Motor neuron (in vitro differentiated cells): ENCODE data around the gene DOCK2. TPM values are rescaled to one million over a fixed set of nuclear protein-coding genes. Genes with fewer than 3 reads are reported as not detected.

Source experiments
- ATAC-seq, 8 experiments: fragments of 200-7000 bp; cut with Tn5 transposase; replicated peaks in 6 of 8; 2 replicates each; pipeline ENCODE4 v1.8.0; 2021; ENCODE audit warnings: mild to moderate bottlenecking in 8 of 8, moderate library complexity in 8 of 8
- H3K27ac ChIP-seq, 2 donors: fragments of 250-450 bp; sonication (Bioruptor Pico); 2 replicates each; pipeline ENCODE4 v1.9.0; 2021; ENCODE audit warnings: antibody characterized with exemption in 2 of 2, mild to moderate bottlenecking in 2 of 2, moderate library complexity in 1 of 2
- H3K4me1 ChIP-seq, 2 donors: fragments of 250-450 bp; sonication (Bioruptor Pico); replicated peaks in 1 of 2; 2 replicates each; pipeline ENCODE4 v1.6.1; 2021; ENCODE audit warnings: antibody characterized with exemption in 2 of 2, mild to moderate bottlenecking in 2 of 2, moderate library complexity in 1 of 2
- H3K4me3 ChIP-seq, 5 donors: fragments of 250-450 bp; sonication (Bioruptor Pico); 2 replicates each; pipeline ENCODE4 v1.9.0; 2021; ENCODE audit warnings: antibody characterized with exemption in 5 of 5, mild to moderate bottlenecking in 5 of 5, moderate library complexity in 4 of 5
- WGBS, 10 experiments: fragments of 450-650 bp; shearing (Covaris generic); methylation state at CpG; one replicate each; pipeline ENCODE4 v1.0.0; 2022; 5-methylcytosine and 5-hydroxymethylcytosine counted together
- in situ Hi-C, 9 experiments: fragments of 400-800 bp; cut with MboI; loops; one replicate each; pipeline ENCODE4 v1.15.0; 2021; ENCODE audit warnings: low sequenced_read_pairs in 9 of 9, low pct_unique_long_range_greater_than_20kb in 2 of 9; ENCODE audit not compliant: unreplicated experiment in 9 of 9
- total RNA-seq, 8 experiments: library from RNA; unstranded; fragments of 300-600 nt; gene quantifications; 2 replicates each; pipeline versions ENCODE4 v1.2.3 to v1.2.4, GENCODE V29; 2022

The DOCK2 gene
- total RNA-seq, 8 experiments from 2014 or later, result 0.18 to 105 (median 0.89) TPM

DNA sequence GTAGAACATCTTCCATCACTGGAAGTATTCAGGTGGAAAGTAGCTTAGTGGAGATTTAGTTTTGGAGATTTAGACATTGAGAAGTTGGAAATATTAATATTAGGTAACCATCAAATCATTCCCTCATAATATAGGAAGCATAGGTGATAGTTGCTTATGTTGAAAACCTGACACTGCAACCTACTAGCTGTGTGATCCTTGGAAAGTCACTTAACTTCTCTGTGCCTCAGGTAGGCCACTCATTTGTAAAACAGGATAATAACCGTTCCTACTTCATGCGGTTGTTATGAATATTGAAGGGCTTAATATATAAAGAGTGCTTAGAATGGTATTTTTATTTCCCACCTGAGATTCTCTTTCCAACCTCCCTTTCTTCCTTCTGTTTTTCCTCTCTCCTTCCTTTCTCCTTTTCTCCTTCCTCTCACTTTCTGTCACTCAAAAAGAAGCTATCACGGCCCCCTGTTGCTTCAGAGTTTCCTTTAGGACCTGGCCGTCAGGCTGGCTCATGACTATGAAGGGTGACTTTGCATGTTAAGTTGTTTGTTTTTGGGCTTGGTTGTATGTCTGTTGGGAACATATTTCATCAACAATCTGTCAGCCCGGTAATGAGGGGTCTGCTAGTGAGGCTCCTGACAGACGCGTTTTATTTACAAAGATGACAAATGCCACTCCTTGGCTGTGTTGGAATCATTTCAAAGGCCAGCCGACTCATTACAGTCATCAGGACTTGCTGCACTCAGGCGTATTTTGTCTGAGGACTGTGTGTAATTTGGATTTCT, 31.0 kb downstream of the DOCK2 start:
- Histone ChIP-seq H3K4me1 (no peaks in the 10 kb centered on the region), H3K27ac (no peak overlapping the region), H3K4me3 (no peak overlapping the region)
- WGBS, 10 experiments, result 41 to 96% (median 60%) methylated on average over 1 to 9 of the region's 9 CpGs
- ATAC-seq, result peak in 5 of 8 experiments; percentile 17 to 55 (median 41)
- in situ Hi-C loops, result no loop called here

DNA sequence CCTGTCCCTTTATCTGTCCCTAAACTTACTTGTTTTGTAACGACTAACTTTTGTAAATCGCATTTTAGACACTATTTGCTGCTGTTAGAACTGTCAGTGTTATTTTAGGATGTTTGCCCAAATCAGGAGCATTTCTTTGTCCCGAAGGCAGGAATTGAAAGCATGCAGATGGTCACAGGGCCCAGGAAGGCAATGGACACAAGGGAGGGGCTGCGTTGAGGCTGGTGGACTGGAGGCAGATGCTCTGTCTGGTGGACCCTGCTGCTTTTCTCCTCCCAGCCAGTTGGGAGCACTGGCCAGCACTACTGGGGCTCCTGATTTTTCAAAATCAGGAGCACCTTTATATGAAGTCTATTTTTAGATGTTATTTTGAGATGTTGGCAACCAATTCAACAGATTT, 31.7 kb downstream of the DOCK2 start:
- in situ Hi-C loops, result no loop called here
- ATAC-seq, result peak in 5 of 8 experiments; percentile 35 to 91 (median 56)
- H3K27ac ChIP-seq, result no peak overlapping the region
- no peak overlapping the region for H3K4me3 ChIP-seq
- H3K4me1 ChIP-seq, result no peaks in the 10 kb centered on the region
- WGBS, 10 experiments, result 26 to 88% (median 67%) methylated on average over 1 to 4 of the region's 4 CpGs; no CpG with 5 or more reads in 1 of the 10 experiments

DNA sequence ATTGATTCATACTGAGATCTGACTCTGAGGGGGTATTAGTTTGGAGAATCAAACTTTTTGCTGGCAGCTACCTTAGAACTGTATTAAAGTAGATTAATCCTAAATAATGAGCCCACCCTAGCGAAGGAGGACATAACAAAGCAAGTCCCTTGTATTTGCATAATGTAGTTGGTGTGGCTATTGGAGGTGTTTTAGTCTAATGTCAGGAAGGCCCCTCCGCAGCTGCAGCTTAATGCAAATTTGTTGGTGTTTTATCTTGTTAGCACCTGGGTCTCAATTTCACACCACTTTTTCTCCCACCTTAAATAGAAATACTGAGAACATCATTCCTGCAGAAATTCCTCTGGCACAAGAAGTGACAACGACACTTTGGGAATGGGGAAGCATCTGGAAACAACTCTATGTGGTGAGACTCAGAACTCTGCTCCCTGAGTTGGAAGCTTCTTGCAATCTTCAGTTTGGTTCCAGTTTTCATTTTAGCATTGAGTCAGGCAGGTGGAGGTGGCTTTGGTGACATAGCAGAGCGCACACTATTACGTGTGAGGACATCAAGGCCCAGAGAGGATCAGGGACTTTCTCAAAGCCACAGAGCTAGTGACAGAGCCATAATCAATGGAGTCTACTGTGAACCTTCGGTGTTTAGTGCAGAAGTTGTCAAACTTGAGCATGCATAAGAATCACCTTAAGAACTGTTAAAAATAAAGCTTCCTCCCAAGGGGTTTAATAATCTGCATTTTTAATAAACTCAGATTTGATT, 33.9 kb downstream of the DOCK2 start:
- no peaks in the 10 kb centered on the region for H3K4me1 ChIP-seq
- ATAC-seq, result no peak
- H3K4me3 ChIP-seq, result no peak overlapping the region
- in situ Hi-C loops, result no loop called here
- 47 to 89% (median 74%) methylated on average over 1 to 6 of the region's 6 CpGs; no CpG with 5 or more reads in 2 of the 10 experiments for WGBS, 10 experiments
- H3K27ac ChIP-seq, result no peak overlapping the region

GRCh38 chr5:169682026-169682425, 45.0 kb downstream of the DOCK2 start:
- ATAC-seq, result no peak
- Histone ChIP-seq H3K4me3 (no peak overlapping the region), H3K27ac (no peak overlapping the region), H3K4me1 (peaks cover 4 to 9% of the 10 kb centered on the region in 2 donors)
- in situ Hi-C loops, result loop anchor here in 1 of 9 experiments (25.0 kb wide), 2 partner anchors 405 to 530 kb away; no protein-coding TSS in a partner anchor
- 66 to 100% (median 92%) methylated on average over 1 to 2 of the region's 2 CpGs for WGBS, 10 experiments

- Histone ChIP-seq H3K27ac (no peak overlapping the region), H3K4me3 (no peak overlapping the region), H3K4me1 (peaks cover 4 to 9% of the 10 kb centered on the region in 2 donors)
- ATAC-seq, result peak in 5 of 8 experiments; percentile 81 to 98 (median 94)
- WGBS, 10 experiments, result 20 to 40% (median 27%) methylated on average over 1 to 3 of the region's 5 CpGs; no CpG with 5 or more reads in 4 of the 10 experiments
- in situ Hi-C loops, result loop anchor here in 1 of 9 experiments (25.0 kb wide), 2 partner anchors 401 to 526 kb away; no protein-coding TSS in a partner anchor
Observed at GRCh38 chr5:169686137-169686536, 49.1 kb downstream of the DOCK2 start.

DNA sequence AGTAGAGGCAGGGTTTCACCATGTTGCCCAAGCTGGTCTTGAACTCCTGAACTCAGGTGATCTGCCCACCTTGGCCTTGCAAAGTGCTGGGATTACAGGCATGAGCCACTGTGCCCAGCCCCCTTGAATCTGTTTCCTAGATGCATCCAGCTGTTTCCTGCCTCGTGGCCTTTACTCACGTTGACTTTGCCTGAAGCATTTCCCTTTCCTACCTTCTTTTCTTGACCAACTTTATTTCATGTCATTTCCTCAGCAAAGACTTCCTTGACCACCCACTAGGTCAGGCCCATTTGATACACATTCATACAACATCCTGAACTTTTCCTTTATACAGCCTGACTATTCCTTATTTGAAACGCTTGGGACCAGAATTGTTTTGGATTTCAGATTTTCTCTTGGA, 51.0 kb downstream of the DOCK2 start:
- in situ Hi-C loops, result loop anchor here in 1 of 9 experiments (25.0 kb wide), 2 partner anchors 399 to 524 kb away; no protein-coding TSS in a partner anchor
- H3K27ac ChIP-seq, result no peak overlapping the region
- no peak for ATAC-seq
- no peak overlapping the region for H3K4me3 ChIP-seq
- WGBS, 10 experiments, result 43 to 100% (median 85%) methylated on average over 1 to 3 of the region's 3 CpGs
- peaks cover 4 to 9% of the 10 kb centered on the region in 2 donors for H3K4me1 ChIP-seq

GRCh38 chr5:169691471-169691870, 54.4 kb downstream of the DOCK2 start:
- Histone ChIP-seq H3K4me3 (no peak overlapping the region), H3K4me1 (peaks cover 0 to 15% of the 10 kb centered on the region in 2 donors), H3K27ac (no peak overlapping the region)
- WGBS, 10 experiments, result 0 to 100% (median 73%) methylated on average over 1 of the region's 1 CpG; no CpG with 5 or more reads in 4 of the 10 experiments
- in situ Hi-C loops, result loop anchor here in 2 of 9 experiments (10.0 to 25.0 kb wide), 3 partner anchors 293 to 521 kb away; partner anchors contain the start of gene INSYN2B (in 1 of the 2)
- ATAC-seq, result no peak

GRCh38 chr5:169694091-169694625, 57.1 kb downstream of the DOCK2 start:
- in situ Hi-C loops, result loop anchor here in 2 of 9 experiments (10.0 to 25.0 kb wide), 3 partner anchors 291 to 518 kb away; partner anchors contain the start of gene INSYN2B (in 1 of the 2)
- 72 to 100% (median 95%) methylated on average over 1 to 3 of the region's 3 CpGs; no CpG with 5 or more reads in 5 of the 10 experiments for WGBS, 10 experiments
- ATAC-seq, result no peak
- Histone ChIP-seq H3K4me1 (peaks cover 0 to 14% of the 10 kb centered on the region in 2 donors), H3K27ac (no peak overlapping the region), H3K4me3 (no peak overlapping the region)

DNA sequence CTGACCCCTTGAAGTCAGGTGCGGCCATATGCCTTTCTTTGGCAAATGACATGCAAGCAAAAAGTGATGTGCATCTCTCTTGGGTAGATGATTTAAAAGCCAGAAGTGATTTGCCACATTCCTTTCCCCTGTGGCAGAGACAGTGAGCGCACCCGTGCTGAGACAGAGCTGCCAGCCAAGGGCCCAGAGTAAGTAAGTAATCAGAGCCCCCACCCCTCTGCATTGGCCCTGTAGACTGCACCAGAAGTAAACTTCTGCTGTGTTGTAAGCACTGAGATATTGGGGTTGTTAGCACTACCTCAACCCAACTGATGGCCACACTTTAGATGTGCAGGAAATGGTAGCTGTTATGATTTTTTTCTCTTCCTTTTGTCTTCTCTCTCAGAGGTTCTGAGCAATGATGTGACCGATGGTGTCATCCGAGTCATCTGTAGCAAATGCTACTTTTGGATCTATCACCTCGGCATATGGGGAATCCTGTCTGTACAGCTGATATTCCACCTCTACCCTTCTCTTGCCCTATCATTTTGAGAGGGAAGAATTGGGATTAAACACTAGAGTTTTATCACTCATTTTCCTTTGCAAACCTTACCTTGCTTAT, 58.0 kb downstream of the DOCK2 start:
- in situ Hi-C loops, result loop anchor here in 2 of 9 experiments (10.0 to 25.0 kb wide), 3 partner anchors 290 to 517 kb away; partner anchors contain the start of gene INSYN2B (in 1 of the 2)
- Histone ChIP-seq H3K27ac (no peak overlapping the region), H3K4me1 (peaks cover 0 to 14% of the 10 kb centered on the region in 2 donors), H3K4me3 (no peak overlapping the region)
- 29 to 100% (median 81%) methylated on average over 1 to 6 of the region's 6 CpGs; no CpG with 5 or more reads in 2 of the 10 experiments for WGBS, 10 experiments
- ATAC-seq, result peak in 1 of 8 experiments; percentile 3

DNA sequence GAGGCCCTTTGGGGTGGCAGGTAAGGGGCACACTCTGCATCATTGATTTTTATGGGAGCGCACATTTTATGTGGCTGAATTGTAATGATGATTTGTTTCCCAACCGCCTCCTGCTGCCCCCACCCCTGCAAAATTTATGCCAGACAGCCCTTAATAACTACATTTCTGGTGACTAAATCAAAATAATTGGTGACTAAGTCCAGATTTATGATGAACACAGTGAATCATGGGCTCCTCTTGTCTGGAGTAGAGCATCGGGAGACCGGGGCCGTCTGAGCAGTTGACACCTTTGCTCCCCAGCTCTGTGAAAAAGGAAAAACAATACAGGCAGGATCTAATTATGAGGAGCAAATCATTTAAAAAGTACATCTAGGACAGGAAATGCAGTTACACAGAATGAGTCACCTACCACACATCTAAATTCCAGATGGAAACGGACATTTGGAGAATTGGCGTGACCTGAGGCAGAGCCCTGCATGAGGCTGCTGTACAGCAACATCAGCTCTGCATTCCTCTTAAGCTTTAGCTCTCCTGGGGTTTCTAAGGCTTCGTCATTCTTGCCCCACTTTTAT, 58.9 kb downstream of the DOCK2 start:
- in situ Hi-C loops, result loop anchor here in 2 of 9 experiments (10.0 to 25.0 kb wide), 3 partner anchors 289 to 516 kb away; partner anchors contain the start of gene INSYN2B (in 1 of the 2)
- Histone ChIP-seq H3K4me1 (peaks cover 0 to 14% of the 10 kb centered on the region in 2 donors), H3K4me3 (no peak overlapping the region), H3K27ac (no peak overlapping the region)
- 0 to 69% (median 43%) methylated on average over 1 to 8 of the region's 8 CpGs; no CpG with 5 or more reads in 1 of the 10 experiments for WGBS, 10 experiments
- ATAC-seq, result peak; percentile 94 to 98 (median 96)

DNA sequence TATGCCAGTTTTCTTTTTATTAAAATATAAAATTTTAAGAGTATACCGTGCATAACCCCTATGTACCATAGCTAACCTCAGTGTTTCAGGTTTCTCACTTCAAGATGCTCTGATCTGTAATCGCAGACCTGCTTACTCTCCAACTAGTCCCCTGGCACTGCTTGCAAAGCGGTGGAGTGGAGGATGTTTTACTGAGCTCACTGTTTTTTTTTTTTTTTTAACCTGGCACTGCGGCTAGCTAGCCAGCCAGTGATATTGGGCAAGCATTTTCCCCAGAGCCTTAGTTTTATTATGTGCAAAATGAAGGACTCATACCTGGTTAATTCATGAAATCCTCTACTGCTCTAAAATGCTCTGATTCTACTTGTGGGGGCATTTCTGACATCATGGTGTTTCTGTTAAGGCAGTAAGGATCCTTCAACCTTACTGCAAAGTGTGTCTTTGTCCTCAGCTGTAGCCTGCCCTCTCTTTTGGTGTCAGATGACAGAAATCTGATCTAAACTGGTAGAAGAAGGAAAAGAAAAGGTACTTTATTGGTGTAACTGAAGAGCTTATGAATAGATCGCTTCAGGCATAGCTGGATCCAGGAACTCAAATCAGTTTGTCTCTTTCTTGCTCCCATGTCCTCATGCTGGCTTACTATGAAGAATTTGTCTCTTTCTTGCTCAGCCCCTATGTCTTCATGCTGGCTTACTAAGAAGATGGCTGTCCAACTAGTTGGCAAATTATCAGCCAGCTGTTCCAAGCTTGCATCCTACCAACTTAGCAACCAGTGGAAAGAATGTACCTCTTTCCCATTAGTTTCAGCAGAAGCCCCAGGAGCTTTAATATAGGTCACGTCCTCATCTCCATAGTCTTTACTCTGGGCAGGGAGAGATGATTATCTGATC, 59.8 kb downstream of the DOCK2 start:
- peak in 1 of 8 experiments; percentile 36 for ATAC-seq
- in situ Hi-C loops, result loop anchor here in 2 of 9 experiments (10.0 to 25.0 kb wide), 3 partner anchors 288 to 515 kb away; partner anchors contain the start of gene INSYN2B (in 1 of the 2)
- 25 to 100% (median 88%) methylated on average over 2 to 6 of the region's 6 CpGs for WGBS, 10 experiments
- Histone ChIP-seq H3K4me3 (no peak overlapping the region), H3K4me1 (peaks cover 0 to 14% of the 10 kb centered on the region in 2 donors), H3K27ac (no peak overlapping the region)
